Left hindlimb (tissue), 1 donor: ENCODE results near the gene PHKA2.
"Not testable (repeated sequence)": the region's sequence is repeated elsewhere in the genome, so short reads cannot be mapped to it uniquely, and the experiment has no call there.

Experiments
- DNase-seq: peaks from one replicate; pipeline ENCODE4 v3.0.0-alpha.2; 2018

The PHKA2 gene

GRCh38 chrX:18856645-18856997 lies 127.3 kb downstream of the PHKA2 start:
- DNase-seq = no peak

DNA sequence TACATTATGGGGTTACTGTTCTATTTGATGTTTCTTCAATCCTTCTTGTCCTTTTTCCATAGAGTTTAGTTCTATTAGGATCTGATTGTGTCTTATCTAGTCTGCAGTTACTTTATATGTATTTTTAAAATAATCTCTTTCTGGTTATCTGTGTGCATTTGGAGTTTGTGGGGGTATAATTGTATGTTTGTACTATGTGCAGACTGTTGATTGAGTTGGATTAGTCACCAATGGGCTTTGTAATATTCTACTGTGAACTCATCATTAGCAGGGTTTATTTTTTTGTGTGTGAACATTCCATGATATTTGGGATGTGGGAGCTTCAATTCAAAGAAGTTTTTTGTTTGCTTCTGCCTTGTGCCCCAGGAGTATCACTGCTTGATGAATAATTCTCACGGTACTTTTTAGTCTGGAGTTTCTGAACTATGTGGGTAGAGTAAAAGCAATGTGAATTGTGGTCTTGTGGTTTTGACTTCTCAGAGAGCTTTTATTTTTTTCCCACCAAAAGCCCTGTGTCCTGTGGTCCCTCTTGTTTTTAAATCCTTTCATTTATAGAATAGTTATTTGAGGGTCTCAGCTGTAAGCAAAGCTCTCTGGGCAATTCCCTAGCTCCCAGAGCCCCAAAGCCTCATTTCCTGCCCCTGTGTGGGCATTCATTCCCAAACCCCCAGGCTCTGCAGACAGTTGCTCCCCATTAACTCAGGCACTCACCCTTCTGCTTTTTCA lies 127.8 kb downstream of the PHKA2 start:
- DNase-seq = no peak

GRCh38 chrX:18847901-18848300 lies 136.0 kb downstream of the PHKA2 start:
- not testable (repeated sequence) for DNase-seq
